Sigmoid colon (tissue), 7 donors: ENCODE data around the gene CCDC74A. TPM values are rescaled to one million over a fixed set of nuclear protein-coding genes. Genes with fewer than 3 reads are reported as not detected.
"Not testable (repeated sequence)": the region's sequence is repeated elsewhere in the genome, so short reads cannot be mapped to it uniquely, and the experiment has no call there.

ENCODE experiments used
- DNase-seq: peaks from one replicate; pipeline ENCODE4 v3.0.0-alpha.2; 2019
- H3K27ac ChIP-seq, 4 donors: fragments of 200-600 bp; sonication (generic); one replicate each; pipeline ENCODE4 v1.5.1; 2016 to 2019; ENCODE audit warnings: mild to moderate bottlenecking in 1 of 4
- H3K27me3 ChIP-seq, 3 donors: fragments of 200-600 bp; sonication (generic); one replicate each; pipeline ENCODE4 v1.5.1; 2019; ENCODE audit warnings: mild to moderate bottlenecking in 1 of 3
- H3K36me3 ChIP-seq, 4 donors: fragments of 200-600 bp; sonication (generic); one replicate each; pipeline ENCODE4 v1.5.1; 2016 to 2019
- H3K4me1 ChIP-seq, 4 donors: fragments of 200-600 bp; sonication (generic); one replicate each; pipeline ENCODE4 v1.5.1; 2017 to 2019
- H3K4me3 ChIP-seq, 4 donors: fragments of 200-600 bp; sonication (generic); one replicate each; pipeline ENCODE4 v1.5.1; 2017 to 2019; ENCODE audit warnings: mild to moderate bottlenecking in 2 of 4, moderate library complexity in 1 of 4
- H3K9me3 ChIP-seq, 4 donors: fragments of 200-600 bp in 3 of 4; sonication (generic) in 3 of 4; one replicate each; pipeline versions ENCODE4 v1.5.1 to v1.6.1; 2013 to 2019
- WGBS, 2 donors: extraction: QIAGEN DNeasy Blood & Tissue Kit; methylation state at CpG; one replicate each; pipeline ENCODE4 v1.1.7; 2013; 5-methylcytosine and 5-hydroxymethylcytosine counted together
- intact Hi-C: fragments of 100-400 bp; cut with DNase I; formaldehyde crosslinking; loops from one replicate; pipeline ENCODE4 v1.15.1; 2023
- polyA plus RNA-seq, 3 donors: library from polyadenylated mRNA; stranded (reverse); fragments of 200-250 nt; gene quantifications; one replicate each; pipeline ENCODE4 v1.2.3, GENCODE V29; 2013
- total RNA-seq, 4 donors: library from RNA; depleted of rRNA; stranded (reverse); fragments of >200 nt; gene quantifications; one replicate each; pipeline ENCODE4 v1.1.0, GENCODE V29; 2016
- donor health status: healthy with polysubstance abuse.
- donor health status: Bipolar disorder and iron deficiency.
- donor health status: healthy.

CCDC74A gene
- total RNA-seq (10 to 100 TPM in 2 of 4 donors, 1 to 10 TPM in 2; 8.2 to 24.4 (median 14.9) TPM), polyA plus RNA-seq (1 to 10 TPM; 1.2 to 4.8 (median 3.0) TPM)

- peak; percentile 82 for DNase-seq
- intact Hi-C loops = loop anchor here (2.0 kb wide), 1 partner anchor 35 kb away; the partner anchor contains the start of gene MZT2A
Observed at GRCh38 chr2:131527131-131528001, at the start of gene CCDC74A. Gene CCDC74A (plus strand): TSS chr2:131527888. CDS start chr2:131527971, 83 bp downstream.

GRCh38 chr2:131478074-131478849, 49.4 kb upstream of the CCDC74A start:
- intact Hi-C loops, H3K9me3 ChIP-seq, H3K27me3 ChIP-seq, H3K36me3 ChIP-seq, DNase-seq, H3K27ac ChIP-seq, H3K4me1 ChIP-seq, H3K4me3 ChIP-seq: not testable (repeated sequence)
- WGBS, 2 donors = 89 to 95% methylated on average over 15 to 16 of the region's 18 CpGs

More at GRCh38 chr2:131527131-131528001, at the start of gene CCDC74A:
- not testable (repeated sequence) for H3K9me3 ChIP-seq, H3K27me3 ChIP-seq, H3K36me3 ChIP-seq
- WGBS, 2 donors = 24 to 32% methylated on average over 41 to 42 of the region's 47 CpGs
- Histone ChIP-seq H3K27ac (peak within 1 kb of the TSS; percentile 10 to 46 (median 36)), H3K4me3 (peak within 1 kb of the TSS; percentile 30 to 49 (median 42)), H3K4me1 (peaks cover 0 to 13% (median 4%) of the 10 kb centered on the region in 4 donors)

GRCh38 chr2:131478850-131479461, 48.7 kb upstream of the CCDC74A start:
- peaks cover 0 to 10% (median 0%) of the 10 kb centered on the region in 4 donors for H3K36me3 ChIP-seq
- H3K4me3 ChIP-seq, H3K27me3 ChIP-seq, intact Hi-C loops, DNase-seq, H3K4me1 ChIP-seq, H3K9me3 ChIP-seq, H3K27ac ChIP-seq: not testable (repeated sequence)
- 91 to 93% methylated on average over 9 of the region's 9 CpGs for WGBS, 2 donors

- not testable (repeated sequence) for DNase-seq, H3K4me1 ChIP-seq, H3K27ac ChIP-seq, H3K27me3 ChIP-seq, H3K4me3 ChIP-seq, H3K9me3 ChIP-seq
- intact Hi-C loops = loop anchor here (10.0 kb wide), 1 partner anchor 1296 kb away; the partner anchor contains the start of genes MZT2B and SMPD4
- WGBS, 2 donors = 98% methylated on average over 18 to 20 of the region's 20 CpGs
- peaks cover 0 to 10% (median 0%) of the 10 kb centered on the region in 4 donors for H3K36me3 ChIP-seq
Observed at GRCh38 chr2:131480351-131480750, 47.3 kb upstream of the CCDC74A start.

- intact Hi-C loops = loop anchor here (10.0 kb wide), 1 partner anchor 1298 kb away; the partner anchor contains the start of genes MZT2B and SMPD4
- not testable (repeated sequence) for H3K4me1 ChIP-seq, H3K9me3 ChIP-seq, DNase-seq, H3K27me3 ChIP-seq, H3K27ac ChIP-seq, H3K4me3 ChIP-seq
- peaks cover 0 to 10% (median 0%) of the 10 kb centered on the region in 4 donors for H3K36me3 ChIP-seq
- 94 to 97% methylated on average over 19 of the region's 19 CpGs for WGBS, 2 donors
Observed at GRCh38 chr2:131482506-131483155, 45.1 kb upstream of the CCDC74A start.

DNA sequence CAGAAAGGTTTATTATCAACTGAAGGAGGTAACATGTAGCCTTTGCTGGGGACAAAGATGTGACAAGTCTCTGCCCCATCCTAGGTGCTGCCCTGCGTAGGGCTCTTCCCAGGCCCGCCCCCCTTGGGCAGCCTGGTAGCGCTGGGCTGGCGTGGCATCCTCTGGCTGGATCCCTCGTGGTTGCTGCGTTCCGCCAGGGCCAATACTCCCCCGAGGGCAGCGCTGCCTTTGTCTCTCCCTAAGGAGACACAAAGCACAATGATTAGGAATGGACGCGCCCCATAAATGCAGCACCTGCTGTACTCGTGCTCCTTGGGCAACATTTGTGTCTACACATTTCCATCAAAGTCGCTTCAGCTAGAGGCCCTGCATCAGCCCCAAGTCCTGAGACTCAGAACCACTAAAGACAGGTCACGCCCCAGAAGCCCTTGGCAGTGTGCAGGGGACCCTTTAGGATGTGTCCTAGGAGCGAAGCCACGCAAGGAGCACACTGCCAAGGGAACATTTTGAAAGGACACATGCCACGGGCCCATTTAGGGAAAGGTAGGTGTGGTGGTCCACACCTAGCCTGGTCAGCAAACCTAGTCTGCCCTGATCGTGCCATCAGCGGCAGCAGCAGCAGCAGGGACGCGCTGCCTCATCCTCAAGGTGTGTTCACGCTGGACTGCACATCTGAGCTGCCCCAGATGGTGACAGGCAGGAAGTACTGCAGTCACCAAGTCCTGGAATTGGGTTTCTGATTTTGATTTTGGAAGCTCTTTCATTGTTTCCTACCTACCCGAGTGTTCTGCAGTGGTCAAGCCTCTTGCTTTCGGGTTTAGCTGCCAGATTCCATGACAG, 43.5 kb upstream of the CCDC74A start:
- H3K36me3 ChIP-seq = peaks cover 0 to 10% (median 0%) of the 10 kb centered on the region in 4 donors
- H3K9me3 ChIP-seq, DNase-seq, H3K27me3 ChIP-seq, H3K4me1 ChIP-seq, H3K4me3 ChIP-seq, H3K27ac ChIP-seq: not testable (repeated sequence)
- intact Hi-C loops = loop anchor here (10.0 kb wide), 1 partner anchor 1299 kb away; the partner anchor contains the start of genes MZT2B and SMPD4
- WGBS, 2 donors = 92 to 96% methylated on average over 23 to 24 of the region's 24 CpGs

DNA sequence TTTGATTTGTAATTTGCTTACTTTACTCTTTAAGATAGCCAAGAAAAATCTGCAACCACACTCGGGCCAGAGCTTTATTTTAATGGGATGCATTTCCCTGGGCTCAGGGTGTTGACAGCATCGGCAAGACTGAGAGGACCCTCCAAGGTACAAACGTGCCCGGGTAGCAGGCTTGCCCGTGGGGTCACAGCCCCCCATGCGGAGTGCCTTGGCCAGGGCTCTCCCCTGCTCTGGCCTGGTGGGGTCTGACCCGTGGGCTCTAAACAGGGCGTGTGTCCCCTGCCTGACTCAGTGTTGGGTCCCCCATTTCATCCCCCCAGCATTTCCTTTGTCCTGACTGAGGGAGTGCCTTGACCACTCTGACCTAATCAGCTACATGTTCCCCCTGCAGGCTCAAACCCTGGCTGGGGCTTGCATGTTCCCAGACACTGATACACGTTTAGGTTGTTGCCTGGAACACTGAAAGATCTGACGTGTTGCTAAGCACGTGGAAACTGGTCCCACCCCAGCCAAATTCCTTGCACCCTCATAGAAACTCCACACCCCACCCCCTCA, 42.7 kb upstream of the CCDC74A start:
- not testable (repeated sequence) for H3K27ac ChIP-seq, H3K27me3 ChIP-seq, H3K4me1 ChIP-seq, H3K4me3 ChIP-seq, DNase-seq, H3K9me3 ChIP-seq
- peaks cover 0 to 10% (median 0%) of the 10 kb centered on the region in 4 donors for H3K36me3 ChIP-seq
- intact Hi-C loops = loop anchor here (10.0 kb wide), 1 partner anchor 1300 kb away; the partner anchor contains the start of genes MZT2B and SMPD4
- WGBS, 2 donors = 85 to 93% methylated on average over 11 of the region's 11 CpGs

GRCh38 chr2:131486201-131486902, 41.3 kb upstream of the CCDC74A start:
- not testable (repeated sequence) for DNase-seq, H3K27ac ChIP-seq, H3K9me3 ChIP-seq, H3K4me3 ChIP-seq, H3K27me3 ChIP-seq
- Histone ChIP-seq H3K4me1 (peaks cover 0 to 13% (median 7%) of the 10 kb centered on the region in 4 donors), H3K36me3 (peaks cover 0 to 10% (median 0%) of the 10 kb centered on the region in 4 donors)
- intact Hi-C loops = loop anchor here (10.0 kb wide), 1 partner anchor 1302 kb away; the partner anchor contains the start of genes MZT2B and SMPD4
- 93% methylated on average over 14 of the region's 14 CpGs for WGBS, 2 donors
